Epidermal melanocyte (primary cell): Measurements from ENCODE around the gene CHMP5.
A peak's percentile ranks its signal among the peaks of the same experiment; 100 is the strongest.

ENCODE experiments used
- DNase-seq: peaks from one replicate; pipeline ENCODE4 v3.0.0; 2011; ENCODE audit warnings: low spot score; ENCODE audit not compliant: insufficient read length

The CHMP5 gene

GRCh38 chr9:33242609-33243134 lies 22.2 kb upstream of the CHMP5 start:
- no peak for DNase-seq

GRCh38 chr9:33244137-33244784 lies 20.6 kb upstream of the CHMP5 start:
- no peak for DNase-seq

- no peak for DNase-seq
Measured at GRCh38 chr9:33245341-33245740, 19.5 kb upstream of the CHMP5 start.

- no peak for DNase-seq
Measured at GRCh38 chr9:33246269-33246860, 18.5 kb upstream of the CHMP5 start.

GRCh38 chr9:33248606-33249005 lies 16.2 kb upstream of the CHMP5 start:
- no peak for DNase-seq

- DNase-seq, result no peak
Measured at GRCh38 chr9:33249087-33249658, 15.7 kb upstream of the CHMP5 start.

- DNase-seq, result no peak
Measured at GRCh38 chr9:33249983-33250382, 14.9 kb upstream of the CHMP5 start.

- DNase-seq, result peak; percentile 70
Measured at GRCh38 chr9:33250458-33250995, 14.3 kb upstream of the CHMP5 start.

- DNase-seq, result no peak
Measured at GRCh38 chr9:33254211-33254610, 10.6 kb upstream of the CHMP5 start.

GRCh38 chr9:33255014-33255413 lies 9.8 kb upstream of the CHMP5 start:
- DNase-seq, result no peak

- DNase-seq, result no peak
Measured at GRCh38 chr9:33255471-33255870, 9.4 kb upstream of the CHMP5 start.

GRCh38 chr9:33256236-33256635 lies 8.6 kb upstream of the CHMP5 start:
- DNase-seq, result no peak

GRCh38 chr9:33257276-33257675 lies 7.6 kb upstream of the CHMP5 start:
- DNase-seq, result no peak

- DNase-seq, result no peak
Measured at GRCh38 chr9:33260372-33260771, 4.5 kb upstream of the CHMP5 start.

GRCh38 chr9:33263131-33264002 lies 1.5 kb upstream of the CHMP5 start:
- no peak for DNase-seq

GRCh38 chr9:33264003-33264472 lies 811 bp upstream of the CHMP5 start:
- no peak for DNase-seq

GRCh38 chr9:33265211-33265865 lies 489 bp downstream of the CHMP5 start:
- DNase-seq, result no peak

- DNase-seq, result no peak
Measured at GRCh38 chr9:33267151-33267767, 2.4 kb downstream of the CHMP5 start.

- no peak for DNase-seq
Measured at GRCh38 chr9:33270146-33270545, 5.3 kb downstream of the CHMP5 start.

- DNase-seq, result no peak
Measured at GRCh38 chr9:33272061-33272460, 7.2 kb downstream of the CHMP5 start.
